ENCODE data around the gene ARL6. TPM values are rescaled to one million over a fixed set of nuclear protein-coding genes. Genes with fewer than 3 reads are reported as not detected.

ARL6 gene
- total and polyA plus RNA-seq, 9 of the 15 experiments (the other 6 are each of a cell fraction or from before 2014, with no cell fraction given): 0.91 to 2.9 (median 2.3) TPM

- Histone ChIP-seq H3K36me3 (ENCODE audit: control insufficient read depth, insufficient read depth, low read length) (no peaks in the 10 kb centered on the region), H3K4me3 (no peak overlapping the region), H3K9me3 (replicated peaks; ENCODE audit: control insufficient read depth, insufficient read depth, low read depth, low read length) (no peaks in the 10 kb centered on the region), H3K79me2 (ENCODE audit: control insufficient read depth, insufficient read depth, low read length) (no peaks in the 10 kb centered on the region), H3K9me1 (ENCODE audit: control insufficient read depth, insufficient read depth, low read length) (no peaks in the 10 kb centered on the region), H4K20me1 (replicated peaks; ENCODE audit: control insufficient read depth, insufficient read depth, low read length) (no peaks in the 10 kb centered on the region), H3K27me3 (ENCODE audit: control insufficient read depth in 2 of 2, insufficient read depth in 2 of 2, low read length in 2 of 2) (no peaks in the 10 kb centered on the region), H3K27ac (ENCODE audit: extremely low read depth, low read depth, low read length) (no peak overlapping the region), H3K9ac (ENCODE audit: insufficient read depth in 1 of 2, low read depth in 2 of 2, low read length in 2 of 2) (no peak overlapping the region), H3K4me2 (ENCODE audit: insufficient read depth, low read length) (no peak overlapping the region), H2AFZ (ENCODE audit: low read depth, low read length) (no peak overlapping the region), H3K4me1 (replicated peaks in 1 of 2; ENCODE audit: control insufficient read depth in 2 of 2, insufficient read depth in 2 of 2, low read length in 2 of 2) (no peaks in the 10 kb centered on the region)
- TF ChIP-seq ZNF740 (CRISPR knock-in tag; IDR thresholded peaks at IDR 0.05): no peak
- no peak for TF ChIP-seq ZNF740 (tag; IDR thresholded peaks at IDR 0.05)
- no peak for TF ChIP-seq VEZF1 (CRISPR knock-in tag; IDR thresholded peaks at IDR 0.05)
- no peak for TF ChIP-seq ZNF79 (CRISPR knock-in tag; IDR thresholded peaks at IDR 0.05; ENCODE audit: low read depth)
- no peak for TF ChIP-seq NCOR1 (IDR thresholded peaks at IDR 0.05)
- TF ChIP-seq CUX1 (CRISPR knock-in tag; IDR thresholded peaks at IDR 0.05): no peak
- no TSS peak for BruUV-seq (replicated peaks)
- ATAC-seq: no peak
- DNase-seq (ENCODE audit: extremely low read depth in 1 of 4, low spot score in 3 of 4): no peak
- intact Hi-C loops (cut with micrococcal nuclease): no loop called here
- in situ Hi-C loops (cut with MboI): loop anchor here (25.0 kb wide), 1 partner anchor 534 kb away; no protein-coding TSS in a partner anchor
- POLR2A ChIA-PET: no interaction called here
- CTCF ChIA-PET (ENCODE audit: low intra/inter-chr PET ratio): no interaction called here
- no peak for FAIRE-seq
Observed at GRCh38 chr3:97778152-97778551, 13.6 kb downstream of the ARL6 start.
